Measurements from ENCODE around the gene DCDC2B. TPM values are rescaled to one million over a fixed set of nuclear protein-coding genes. Genes with fewer than 3 reads are reported as not detected.

The DCDC2B gene
- total and polyA plus RNA-seq, 2 of the 13 experiments (the other 11 are each of a cell fraction or from before 2014, with no cell fraction given): not detected

DNA sequence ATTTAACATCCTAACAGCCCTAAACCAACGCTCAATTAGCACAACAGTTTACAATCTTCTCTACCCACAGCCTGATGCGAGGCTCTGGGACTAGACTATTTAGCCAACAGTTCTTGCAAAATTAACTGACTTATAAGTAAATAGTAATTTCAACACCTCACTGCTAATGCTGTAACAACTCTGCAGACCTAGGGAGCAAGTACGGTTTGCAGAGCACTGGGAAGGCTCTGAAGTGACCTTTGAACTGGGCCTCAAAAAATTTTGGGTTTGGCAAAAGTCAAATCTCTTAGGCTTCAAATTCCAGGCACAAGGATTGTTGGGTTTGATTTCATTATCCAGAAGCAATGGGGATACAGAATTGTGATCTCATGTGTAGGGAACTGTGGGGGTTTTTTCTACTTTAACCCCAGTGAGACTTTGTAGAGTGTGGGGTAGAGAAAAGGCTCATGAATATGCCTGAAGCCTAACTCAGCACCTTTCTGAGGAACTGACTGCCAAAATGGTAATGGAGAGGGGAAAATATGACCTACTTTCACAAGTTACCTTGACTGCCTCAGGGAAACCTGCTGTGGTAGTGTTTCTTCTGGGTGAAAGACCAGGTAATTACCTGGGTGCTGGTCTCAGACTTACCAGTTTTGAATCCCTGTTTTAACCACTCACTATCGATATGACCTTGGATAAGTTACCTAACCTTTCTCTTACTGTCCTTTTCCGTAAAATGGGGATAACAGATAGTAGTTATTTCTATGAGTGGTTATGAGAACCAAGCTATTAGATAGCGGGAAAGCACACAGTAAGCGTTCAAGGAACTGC, 30.3 kb upstream of the DCDC2B start (continued):
- no peak for TF ChIP-seq ZNF407 (CRISPR knock-in tag; IDR thresholded peaks at IDR 0.05; ENCODE audit: not compliant biosample characterization)
- peak; percentile 90 for TF ChIP-seq GATAD2A (CRISPR knock-in tag; IDR thresholded peaks at IDR 0.05)
- no peak; the same call in 1 of the 2 replicates for TF ChIP-seq ZNF792 (CRISPR knock-in tag; IDR thresholded peaks at IDR 0.05)
- TF ChIP-seq RFX5 (IDR thresholded peaks at IDR 0.05; ENCODE audit: low read depth, low read length): no peak
- TF ChIP-seq ZNF678 (CRISPR knock-in tag; IDR thresholded peaks at IDR 0.05): no peak
- TF ChIP-seq, protein P1, sequence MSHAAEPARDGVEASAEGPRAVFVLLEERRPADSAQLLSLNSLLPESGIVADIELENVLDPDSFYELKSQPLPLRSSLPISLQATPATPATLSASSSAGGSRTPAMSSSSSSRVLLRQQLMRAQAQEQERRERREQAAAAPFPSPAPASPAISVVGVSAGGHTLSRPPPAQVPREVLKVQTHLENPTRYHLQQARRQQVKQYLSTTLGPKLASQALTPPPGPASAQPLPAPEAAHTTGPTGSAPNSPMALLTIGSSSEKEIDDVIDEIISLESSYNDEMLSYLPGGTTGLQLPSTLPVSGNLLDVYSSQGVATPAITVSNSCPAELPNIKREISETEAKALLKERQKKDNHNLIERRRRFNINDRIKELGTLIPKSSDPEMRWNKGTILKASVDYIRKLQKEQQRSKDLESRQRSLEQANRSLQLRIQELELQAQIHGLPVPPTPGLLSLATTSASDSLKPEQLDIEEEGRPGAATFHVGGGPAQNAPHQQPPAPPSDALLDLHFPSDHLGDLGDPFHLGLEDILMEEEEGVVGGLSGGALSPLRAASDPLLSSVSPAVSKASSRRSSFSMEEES (CRISPR knock-in tag; IDR thresholded peaks at IDR 0.05): no peak
- TF ChIP-seq ZNF24 (IDR thresholded peaks at IDR 0.05): no peak
- no peak for TF ChIP-seq ZNF619 (CRISPR knock-in tag; IDR thresholded peaks at IDR 0.05)
- TF ChIP-seq, protein P2, sequence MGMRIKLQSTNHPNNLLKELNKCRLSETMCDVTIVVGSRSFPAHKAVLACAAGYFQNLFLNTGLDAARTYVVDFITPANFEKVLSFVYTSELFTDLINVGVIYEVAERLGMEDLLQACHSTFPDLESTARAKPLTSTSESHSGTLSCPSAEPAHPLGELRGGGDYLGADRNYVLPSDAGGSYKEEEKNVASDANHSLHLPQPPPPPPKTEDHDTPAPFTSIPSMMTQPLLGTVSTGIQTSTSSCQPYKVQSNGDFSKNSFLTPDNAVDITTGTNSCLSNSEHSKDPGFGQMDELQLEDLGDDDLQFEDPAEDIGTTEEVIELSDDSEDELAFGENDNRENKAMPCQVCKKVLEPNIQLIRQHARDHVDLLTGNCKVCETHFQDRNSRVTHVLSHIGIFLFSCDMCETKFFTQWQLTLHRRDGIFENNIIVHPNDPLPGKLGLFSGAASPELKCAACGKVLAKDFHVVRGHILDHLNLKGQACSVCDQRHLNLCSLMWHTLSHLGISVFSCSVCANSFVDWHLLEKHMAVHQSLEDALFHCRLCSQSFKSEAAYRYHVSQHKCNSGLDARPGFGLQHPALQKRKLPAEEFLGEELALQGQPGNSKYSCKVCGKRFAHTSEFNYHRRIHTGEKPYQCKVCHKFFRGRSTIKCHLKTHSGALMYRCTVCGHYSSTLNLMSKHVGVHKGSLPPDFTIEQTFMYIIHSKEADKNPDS (CRISPR knock-in tag; IDR thresholded peaks at IDR 0.05): no peak
- no peak for TF ChIP-seq ZNF713 (CRISPR knock-in tag; IDR thresholded peaks at IDR 0.05)
- no peak for TF ChIP-seq GMEB2 (CRISPR knock-in tag; IDR thresholded peaks at IDR 0.05; ENCODE audit: low read depth)
- no peak for TF ChIP-seq ZFP36L1 (CRISPR knock-in tag; IDR thresholded peaks at IDR 0.05)
- TF ChIP-seq ATF7 (IDR thresholded peaks at IDR 0.05): no peak
- TF ChIP-seq ATF7 (CRISPR knock-in tag; IDR thresholded peaks at IDR 0.05): no peak
- peak; percentile 41; the same call in 1 of the 2 replicates for TF ChIP-seq KAT8 (CRISPR knock-in tag; IDR thresholded peaks at IDR 0.05)
- TF ChIP-seq ZNF331 (CRISPR knock-in tag; IDR thresholded peaks at IDR 0.05): peak; percentile 66; the same call in 1 of the 2 replicates
- no peak for TF ChIP-seq ZNF878 (CRISPR knock-in tag; IDR thresholded peaks at IDR 0.05)
- peak; percentile 33; the same call in 1 of the 2 replicates for TF ChIP-seq MIXL1 (CRISPR knock-in tag; IDR thresholded peaks at IDR 0.05)
